Measurements from ENCODE around the gene SYCP2L.
"Not testable (repeated sequence)": the region's sequence is repeated elsewhere in the genome, so short reads cannot be mapped to it uniquely, and the experiment has no call there.

The SYCP2L gene

DNA sequence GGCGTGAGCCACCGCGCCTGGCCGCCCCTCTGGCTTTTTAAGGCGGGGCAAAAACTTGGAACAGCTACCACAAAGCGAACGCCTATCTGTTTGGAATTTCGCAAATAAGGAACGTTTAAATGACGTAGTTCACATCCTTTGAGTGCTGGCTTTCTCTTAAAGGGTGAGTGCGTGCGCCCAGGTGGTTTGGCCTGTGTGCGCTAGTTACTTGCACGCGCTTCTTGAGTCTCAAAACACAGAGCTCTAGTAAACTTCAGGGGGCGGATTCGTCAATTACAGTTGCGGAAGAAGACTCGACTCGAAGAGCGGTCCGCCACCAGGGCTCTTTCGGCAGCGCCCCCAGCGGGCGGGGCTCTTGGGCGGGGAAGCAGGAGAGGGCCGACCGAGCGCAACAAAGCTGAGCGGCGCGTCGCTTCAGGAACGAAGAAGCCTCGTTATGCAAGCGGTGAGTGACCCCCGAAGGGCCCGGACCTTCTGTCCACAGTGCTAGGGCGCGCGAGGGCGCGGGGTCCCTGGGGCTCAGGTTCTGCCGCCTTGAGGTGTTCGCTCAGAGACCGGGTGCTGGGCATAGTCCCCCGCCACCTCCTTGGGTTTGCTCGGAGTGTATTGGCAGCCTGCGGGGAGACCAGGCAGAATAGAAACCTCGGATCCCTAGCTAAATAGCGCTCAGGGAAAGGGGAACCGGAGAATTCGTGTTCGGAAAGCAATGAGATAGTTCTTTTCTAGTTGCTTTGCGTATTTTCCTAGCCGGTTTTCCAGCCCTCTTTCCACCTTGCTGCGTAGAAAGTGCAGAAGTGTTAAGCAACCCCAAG, at the start of gene SYCP2L:
TSS of gene SYCP2L (plus strand) at position 362 of the 812 bp plus-strand sequence. CDS start at position 437, 75 bp downstream.
- no peak for DNase-seq

DNA sequence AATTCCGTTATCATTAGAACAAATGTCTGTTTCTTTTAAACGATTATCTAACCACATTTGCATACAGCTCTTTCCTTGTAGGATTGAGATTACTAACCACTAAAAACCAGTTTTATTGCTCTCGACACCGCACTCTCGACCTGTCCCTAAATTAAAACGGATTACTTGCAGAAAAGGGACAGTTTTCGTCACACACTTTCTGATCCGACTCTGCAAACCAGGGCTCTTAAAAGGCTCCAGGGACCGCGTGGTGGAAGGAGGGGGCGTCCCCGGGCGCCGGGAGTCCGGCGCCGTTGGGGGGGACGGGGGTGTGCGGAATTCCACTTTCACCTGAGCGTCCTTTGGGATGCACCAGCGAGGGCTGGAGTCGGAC, 49.2 kb upstream of the SYCP2L start:
- DNase-seq: no peak

DNA sequence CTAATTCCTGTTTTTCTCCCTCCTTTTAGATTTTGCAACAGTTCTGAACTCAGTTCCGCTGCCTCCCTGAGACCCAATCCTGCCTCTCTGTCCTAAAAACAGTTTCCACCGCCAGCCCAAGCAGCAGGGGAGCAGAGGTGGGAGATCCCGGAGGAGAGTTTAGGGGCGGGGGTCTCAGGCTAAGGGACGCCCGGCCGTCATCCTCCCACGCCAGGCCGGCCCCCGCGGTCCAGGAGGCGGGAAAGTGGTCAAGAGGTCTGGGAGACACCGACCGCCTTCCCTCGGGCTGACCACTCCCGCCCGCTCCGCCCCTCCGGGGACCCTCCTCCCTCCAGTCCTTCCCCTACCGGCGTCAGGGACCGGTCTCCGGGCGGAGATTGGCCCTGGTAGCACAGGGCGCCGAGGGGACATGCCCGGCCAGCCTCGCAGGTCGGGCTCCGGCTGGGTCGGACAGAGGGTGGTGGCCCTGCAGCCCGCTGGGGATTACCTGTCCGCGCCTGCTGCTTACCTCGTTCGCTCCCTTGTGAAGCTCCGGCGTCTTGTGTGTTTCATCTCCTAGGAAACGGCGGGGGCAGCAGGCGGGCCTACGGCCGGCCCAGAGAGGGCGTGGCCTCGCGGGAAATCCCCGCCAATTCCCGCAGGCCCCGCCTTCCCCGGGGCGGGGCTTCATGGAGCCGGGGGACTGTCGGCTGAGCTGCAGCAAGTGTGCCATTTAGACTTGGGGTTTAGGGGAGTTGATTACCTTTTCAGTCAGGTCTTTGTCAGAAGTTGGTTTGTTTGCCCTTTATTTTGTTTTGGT, 48.7 kb upstream of the SYCP2L start, which contains the start of gene MAK:
TSS of gene MAK (minus strand) at position 545 of the 799 bp plus-strand sequence. CDS start 7,891 bp downstream, outside the sequence.
- DNase-seq: peak; percentile 70

DNA sequence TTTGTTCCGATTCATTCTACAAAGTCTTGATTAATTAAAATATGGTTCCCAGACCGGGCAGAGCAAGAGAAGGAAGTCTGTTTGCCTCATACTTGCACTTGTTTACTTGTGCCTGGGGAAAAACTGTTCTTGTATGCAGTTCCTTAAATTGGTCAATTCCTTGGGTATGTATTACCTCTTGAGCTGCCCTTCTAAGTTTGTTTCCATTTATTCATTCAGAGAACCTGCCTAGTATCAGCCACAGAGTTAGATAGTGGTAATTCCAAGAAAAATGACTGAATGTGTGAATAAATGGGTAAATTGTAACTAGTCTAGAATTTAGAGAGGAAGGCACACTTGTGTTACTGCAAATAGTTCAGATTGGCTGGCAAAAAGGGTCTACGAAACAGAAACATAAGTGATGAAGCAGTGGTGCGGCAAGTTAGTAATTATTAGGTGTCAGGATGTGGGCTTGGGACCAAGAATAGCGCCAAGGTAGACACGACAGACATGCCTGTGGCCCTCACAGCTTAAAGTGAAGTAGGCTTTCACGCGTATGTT, 48.0 kb upstream of the SYCP2L start:
- DNase-seq: no peak

DNA sequence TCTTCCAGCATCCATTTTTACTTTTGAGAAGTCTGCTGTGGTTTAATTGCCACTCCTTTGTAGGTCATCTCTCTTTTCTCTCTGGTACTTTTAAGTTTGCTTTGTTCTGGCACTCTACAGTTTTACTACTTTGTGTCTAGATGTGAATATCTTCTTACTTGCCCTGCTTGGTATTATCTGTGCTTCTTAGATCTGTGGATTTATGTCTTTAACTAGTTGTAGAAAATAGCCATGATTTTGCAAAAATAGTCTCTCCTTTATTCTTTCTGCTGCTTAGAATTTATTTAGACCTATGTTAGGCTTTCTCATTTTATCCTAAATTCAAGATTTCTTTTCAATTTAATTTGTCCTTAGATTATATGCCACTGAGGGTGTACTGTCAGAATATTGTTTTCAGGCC, 43.3 kb upstream of the SYCP2L start:
- no peak for DNase-seq

DNA sequence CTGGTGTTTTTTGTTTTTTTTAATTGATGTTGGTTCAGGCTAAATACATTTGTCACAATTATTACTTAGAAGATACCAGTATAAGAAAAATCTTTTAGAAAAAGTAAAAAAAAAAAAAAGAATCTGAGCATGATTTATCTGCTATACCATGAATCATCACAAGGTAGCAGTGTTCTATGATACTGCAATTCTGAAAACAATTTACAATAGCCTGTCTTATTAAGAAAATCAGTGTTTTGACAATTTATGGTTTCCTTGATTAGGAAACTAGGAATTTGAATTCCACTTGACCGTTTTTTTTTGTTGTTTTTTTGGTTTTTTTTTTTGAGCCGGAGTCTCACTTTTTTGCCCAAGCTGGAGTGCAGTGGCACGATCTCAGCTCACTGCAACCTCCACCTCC, 39.2 kb upstream of the SYCP2L start:
- no peak for DNase-seq

DNA sequence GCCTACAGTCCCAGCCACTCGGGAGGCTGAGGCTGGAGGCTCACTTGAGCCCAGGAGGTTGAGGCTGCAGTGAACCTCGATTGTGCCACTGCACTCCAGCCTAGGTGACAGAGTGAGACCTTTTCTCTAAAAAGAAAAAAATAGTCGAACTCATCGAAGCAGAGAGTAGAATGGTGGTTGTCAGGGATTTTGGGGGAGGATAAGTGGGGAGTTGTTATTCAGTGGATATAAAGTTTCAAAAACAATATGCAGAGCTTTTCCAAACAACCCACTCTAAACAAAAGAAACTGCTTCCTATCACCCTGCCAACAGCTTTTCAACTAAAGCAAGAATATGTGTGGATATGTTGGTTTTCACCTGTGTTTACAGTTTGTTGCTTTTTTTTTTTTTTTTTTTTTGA, 37.0 kb upstream of the SYCP2L start:
- DNase-seq: no peak

DNA sequence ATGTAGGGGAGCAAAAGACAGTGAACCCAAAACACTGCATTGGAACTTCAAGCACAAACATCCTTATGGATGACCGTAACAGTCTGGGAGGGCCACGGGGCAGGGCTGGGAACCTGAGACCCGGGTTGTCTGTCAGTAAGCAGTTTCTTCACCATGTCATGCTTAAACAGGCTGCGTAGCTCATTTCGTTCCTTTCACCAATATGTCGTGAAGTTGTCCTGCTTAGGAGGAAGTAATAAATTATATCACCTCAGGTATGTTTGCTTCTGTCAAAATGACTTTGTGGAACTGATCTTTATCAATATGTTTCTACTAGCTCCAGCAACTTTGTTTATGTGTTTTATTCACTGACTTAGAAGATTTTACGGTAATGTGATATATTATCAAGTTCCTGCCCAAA, 36.1 kb upstream of the SYCP2L start:
- no peak for DNase-seq

DNA sequence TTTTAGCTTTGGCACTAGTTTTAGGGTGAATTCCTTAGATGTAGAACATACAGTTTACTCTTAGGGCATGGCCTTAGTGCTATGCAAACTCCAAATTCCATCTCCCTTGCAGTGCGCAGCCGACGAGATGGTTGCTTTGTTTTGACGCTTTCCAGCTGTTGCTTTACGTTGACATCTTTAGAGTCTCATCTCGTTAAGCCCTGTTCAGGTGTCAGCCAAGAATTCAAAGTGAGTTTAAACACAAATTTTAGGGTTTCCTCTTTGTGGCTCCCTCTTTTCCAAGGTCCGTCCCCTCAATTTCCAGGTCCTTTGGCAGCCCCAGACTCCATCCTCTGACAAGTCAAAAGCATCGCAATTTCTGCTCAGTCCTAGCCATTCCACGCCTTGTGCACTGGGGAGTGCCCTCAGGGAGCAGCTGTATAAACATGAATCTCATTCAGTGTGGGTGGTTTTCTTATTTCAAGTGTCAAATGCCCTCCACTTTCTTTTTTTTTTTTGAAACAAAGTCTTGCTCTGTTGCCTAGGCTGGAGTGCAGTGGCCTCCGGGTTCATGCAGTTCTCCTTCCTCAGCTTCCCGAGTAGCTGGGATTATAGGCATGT, 34.4 kb upstream of the SYCP2L start:
- no peak for DNase-seq

DNA sequence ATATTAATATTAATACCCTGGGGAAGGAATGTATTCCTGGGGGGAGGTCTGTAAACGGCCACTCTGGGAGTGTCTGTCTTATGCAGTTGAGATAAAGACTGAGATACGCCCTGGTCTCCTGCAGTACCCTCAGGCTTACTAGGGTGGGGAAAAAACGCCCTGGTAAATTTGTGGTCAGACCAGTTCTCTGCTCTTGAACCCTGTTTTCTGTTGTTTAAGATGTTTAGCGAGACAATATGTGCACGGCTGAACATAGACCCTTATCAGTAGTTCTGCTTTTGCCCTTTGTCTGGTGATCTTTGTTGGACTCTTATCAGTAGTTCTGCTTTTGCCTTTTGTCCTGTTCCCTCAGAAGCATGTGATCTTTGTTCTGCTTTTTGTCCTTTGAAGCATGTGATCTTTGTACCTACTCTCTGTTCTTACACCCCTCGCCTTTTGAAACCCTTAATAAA, 33.0 kb upstream of the SYCP2L start:
- DNase-seq: not testable (repeated sequence)

DNA sequence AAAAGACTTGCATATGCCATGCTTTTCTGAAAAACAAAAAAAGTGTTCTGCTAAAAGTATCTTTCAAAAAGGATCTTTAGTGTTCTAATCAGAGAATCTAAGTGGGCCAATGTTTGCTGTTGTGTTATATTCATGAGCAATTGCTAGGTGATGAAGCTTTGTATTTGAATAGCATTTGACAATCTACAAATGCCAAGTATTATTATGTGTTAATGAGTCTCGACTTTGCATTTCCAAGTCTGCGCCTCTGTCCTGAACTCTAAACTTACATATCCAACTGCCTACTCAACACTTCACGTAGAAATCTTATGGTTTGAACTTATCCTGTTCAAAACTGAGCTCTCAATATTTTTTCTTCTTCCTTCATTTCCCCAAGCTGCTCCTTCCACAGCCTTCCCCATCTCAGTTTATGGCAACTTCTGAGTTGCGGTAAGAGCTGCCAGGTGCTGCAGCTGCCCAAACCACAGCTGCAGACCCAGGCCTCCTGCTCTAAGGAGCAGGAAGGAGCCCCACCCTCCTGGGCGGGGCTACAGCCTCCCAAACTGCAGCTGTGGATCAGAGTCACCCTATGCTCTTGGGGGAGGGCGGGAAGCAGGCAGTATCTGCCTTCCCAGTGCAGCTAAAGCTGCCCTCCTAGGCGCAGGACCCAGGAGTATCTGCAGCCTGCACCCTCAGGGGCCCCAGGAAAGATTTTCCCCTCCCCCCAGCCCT, 31.8 kb upstream of the SYCP2L start:
- DNase-seq: no peak

DNA sequence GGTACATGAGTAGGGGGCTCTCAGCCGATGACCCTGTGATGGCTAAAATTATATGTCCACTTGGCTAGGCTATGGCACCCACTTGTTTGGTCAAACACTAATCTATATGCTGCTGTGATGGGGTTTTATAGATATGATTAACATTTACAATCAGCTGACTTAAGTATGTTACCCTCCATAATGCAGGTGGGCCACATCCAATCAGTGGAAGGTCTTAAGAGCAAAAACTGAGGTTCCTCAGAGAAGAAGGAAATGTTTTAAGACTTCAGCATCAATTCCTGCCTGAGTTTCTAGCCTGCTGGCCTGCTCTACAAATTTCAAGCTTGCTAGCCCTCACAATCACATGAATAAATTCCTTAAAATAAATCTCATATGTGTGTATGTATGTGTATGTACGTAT, 29.6 kb upstream of the SYCP2L start:
- DNase-seq: no peak

DNA sequence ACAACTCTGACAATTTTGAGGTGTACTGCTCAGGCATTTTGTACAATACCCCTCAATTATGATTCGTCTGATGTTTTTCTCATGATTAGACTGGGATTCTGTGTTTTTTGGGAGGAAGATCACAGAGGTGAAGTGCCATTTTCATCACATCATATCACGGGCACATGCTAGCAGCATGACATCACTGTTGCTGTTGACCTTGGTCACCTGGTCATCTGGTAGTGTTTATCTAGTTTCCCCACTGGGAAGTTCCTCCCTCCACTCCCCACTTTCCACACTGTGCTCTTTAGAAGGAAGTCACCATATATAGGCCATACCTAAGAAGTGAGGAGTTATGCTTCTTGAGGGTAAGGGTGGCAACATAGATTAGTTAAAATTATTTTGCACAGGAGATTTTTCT, 25.8 kb upstream of the SYCP2L start:
- DNase-seq: no peak

DNA sequence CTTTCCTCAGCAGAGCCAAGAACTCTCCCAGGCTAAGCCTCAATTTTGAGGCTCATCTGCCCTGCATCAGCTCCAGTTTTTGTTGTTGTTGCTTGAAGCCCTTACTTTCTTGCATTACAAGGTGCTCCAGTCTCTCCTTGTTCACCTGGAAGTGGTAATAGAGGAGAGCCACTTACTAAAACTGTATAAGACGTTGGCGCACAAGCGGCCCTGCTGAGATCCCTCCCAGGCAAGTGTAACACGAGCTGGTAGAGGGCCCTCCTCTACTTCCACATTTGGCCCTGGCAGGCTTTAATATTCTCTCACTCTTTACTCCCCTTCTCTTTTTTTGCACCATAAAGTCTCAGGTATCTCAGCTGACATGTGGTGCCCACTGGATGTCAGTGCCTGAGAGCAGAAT, 24.5 kb upstream of the SYCP2L start:
- no peak for DNase-seq

DNA sequence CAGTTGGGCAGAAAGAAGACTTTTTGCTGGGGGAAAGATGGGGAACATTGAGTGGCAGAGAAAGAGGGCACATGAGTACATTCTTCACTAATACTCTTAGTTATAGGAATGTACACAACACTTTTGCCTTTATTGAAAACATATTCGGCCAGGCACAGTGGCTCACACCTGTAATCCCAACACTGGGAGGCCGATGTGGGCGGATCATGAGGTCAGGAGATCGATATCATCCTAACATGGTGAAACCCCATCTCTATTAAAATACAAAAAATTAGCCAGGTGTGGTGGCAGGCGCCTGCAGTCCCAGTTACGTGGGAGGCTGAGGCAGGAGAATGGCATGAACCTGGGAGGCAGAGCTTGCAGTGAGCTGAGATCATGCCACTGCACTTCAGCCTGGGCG, 23.8 kb upstream of the SYCP2L start:
- DNase-seq: not testable (repeated sequence)

DNA sequence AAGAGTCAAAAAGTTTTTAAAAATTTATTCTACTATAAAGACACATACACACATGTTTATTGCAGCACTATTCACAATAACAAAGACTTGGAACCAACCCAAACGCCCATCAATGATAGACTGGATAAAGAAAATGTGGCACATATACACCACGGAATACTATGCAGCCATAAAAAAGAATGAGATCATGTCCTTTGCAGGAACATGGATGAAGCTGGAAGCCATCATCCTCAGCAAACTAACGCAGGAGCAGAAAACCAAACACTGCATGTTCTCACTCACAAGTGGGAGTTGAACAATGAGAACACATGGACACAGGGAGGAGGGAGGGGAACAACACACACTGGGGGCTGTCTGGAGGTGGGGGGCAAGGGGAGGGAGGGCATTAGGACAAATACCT, 20.1 kb upstream of the SYCP2L start:
- DNase-seq: not testable (repeated sequence)

DNA sequence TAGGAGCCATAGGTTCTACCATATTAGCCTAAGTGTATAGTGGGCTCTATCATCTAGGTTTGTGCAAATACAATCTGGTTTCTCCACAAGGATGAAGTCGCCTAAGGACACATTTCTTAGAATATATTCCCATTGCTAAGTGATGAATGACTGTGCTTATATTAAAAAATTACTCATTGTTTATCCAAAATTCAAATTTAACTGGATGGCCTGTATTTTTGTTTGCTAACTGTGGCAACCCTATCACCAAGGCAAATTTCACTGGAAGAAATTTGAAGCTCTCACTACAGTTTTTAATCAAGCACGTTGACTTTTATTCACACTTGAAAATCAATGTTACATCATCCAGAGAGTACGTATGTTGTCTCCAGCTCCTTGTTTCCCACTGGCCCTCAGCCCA, 18.9 kb upstream of the SYCP2L start:
- DNase-seq: no peak

DNA sequence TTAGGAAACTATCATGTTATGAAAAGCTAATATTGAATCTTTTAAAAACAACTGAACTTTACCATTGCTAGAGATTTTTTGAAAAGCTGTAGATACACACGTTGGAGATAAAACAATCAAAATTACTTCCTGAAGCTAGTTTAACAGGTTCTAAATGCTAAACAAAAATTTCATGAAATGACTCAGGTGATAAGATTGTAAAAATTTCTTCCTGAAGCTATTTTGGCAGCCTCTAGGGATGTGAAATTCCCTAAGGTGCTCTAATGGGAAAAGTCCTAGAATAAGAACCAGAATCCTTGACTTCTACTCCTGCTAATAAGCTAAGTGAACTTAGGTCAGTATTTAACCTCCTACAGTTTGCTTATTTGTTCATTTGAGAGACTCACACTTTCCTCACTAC, 13.5 kb upstream of the SYCP2L start:
- DNase-seq: no peak

DNA sequence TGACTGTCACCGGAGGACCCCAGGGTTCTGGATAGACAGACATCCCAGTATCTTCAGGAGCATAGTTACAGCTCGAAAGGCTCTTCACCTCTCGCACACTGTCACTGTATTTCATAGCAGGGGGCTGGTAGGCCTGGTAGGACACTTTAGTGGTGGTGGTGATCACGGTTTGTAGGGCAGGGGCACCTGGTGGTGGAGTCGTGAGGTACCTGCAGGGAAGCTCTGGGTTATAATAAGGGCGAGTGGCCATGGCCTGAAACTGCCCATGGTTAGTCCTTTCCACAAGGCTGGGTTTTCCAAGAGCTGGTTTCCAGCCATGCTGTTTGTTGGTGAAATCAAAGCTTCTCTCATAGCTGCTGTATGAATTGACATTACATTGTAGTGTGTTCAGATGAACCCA, 12.6 kb upstream of the SYCP2L start:
- DNase-seq: no peak

DNA sequence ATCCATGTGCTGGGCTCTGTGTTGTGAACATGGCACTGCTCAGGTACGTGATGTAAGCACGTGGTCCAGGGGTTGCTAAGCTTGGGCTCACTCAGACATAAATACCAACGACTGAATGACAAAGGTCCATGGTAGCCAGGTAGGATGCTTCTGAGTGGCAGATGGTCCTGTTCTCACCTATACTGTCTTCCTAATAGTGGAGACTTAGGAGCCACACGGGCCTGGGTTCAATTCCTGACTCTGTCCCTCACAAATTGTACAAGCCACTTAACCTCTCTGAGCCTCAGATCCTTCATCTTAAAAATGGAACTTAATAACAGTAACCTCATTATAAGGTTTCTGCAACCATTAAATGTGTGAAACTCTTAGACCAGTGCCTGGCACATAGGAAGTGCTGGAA, 11.8 kb upstream of the SYCP2L start:
- DNase-seq: no peak

DNA sequence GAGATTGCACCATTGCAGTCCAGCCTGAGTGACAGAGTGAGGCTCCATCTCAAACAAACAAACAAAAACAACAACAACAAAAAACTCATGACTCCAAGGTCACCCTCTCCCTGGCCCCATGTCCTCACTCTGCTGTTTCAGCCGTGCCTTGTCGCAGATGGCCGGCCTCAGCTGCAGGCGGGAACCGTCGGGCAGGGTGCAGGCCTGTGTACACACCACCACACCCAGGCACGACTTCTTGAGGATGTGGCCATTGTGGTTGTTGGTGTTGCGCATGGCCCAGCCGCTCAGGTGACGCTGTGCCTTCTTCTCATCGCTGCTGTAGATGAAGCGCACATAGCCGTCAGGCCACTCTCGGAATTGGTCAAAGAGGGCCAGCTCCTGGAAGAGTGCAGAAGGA, 9.8 kb upstream of the SYCP2L start:
- DNase-seq: no peak

DNA sequence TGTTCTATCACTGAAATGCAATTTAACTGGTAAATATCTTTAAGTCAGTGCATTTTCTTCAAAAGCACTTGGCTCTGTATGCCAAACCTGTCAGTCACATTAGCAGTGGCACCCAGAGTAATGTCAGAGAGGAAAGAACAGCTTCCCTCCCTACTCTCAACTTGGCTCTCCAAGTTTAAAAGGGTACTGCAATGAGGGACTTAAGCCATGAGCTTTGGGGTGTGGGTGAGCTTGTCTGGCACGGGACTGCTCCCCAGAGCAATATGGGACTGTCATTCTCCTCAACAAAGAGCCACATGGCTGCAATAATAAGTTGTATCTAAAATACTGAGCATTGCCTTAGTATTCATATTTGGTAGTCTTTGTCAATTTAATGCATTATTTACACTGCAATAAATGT, 9.0 kb upstream of the SYCP2L start:
- no peak for DNase-seq

DNA sequence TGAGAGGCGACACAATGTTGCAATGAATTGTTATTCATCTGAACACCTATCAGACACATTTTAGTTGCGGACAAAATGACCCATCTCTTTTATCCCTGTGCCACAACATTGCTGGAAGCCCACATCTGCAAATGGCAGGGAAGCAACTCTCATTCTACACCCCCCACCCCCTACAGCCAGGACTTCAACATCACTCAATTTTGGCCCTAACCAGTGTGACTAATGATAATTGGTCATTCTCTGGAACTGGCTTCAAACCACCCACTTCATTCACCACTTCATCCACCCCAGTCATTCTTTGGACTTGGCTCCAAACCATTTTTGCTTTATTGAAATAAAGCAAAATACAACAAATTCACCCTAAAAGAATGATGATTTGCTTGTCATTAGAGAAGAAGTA, 6.5 kb upstream of the SYCP2L start:
- no peak for DNase-seq
